GM20000 (cell line): ENCODE results near the gene TNFRSF6B.

Experiments used
- DNase-seq: peaks from one replicate; pipeline ENCODE4 v3.0.0; 2012; ENCODE audit warnings: low spot score
- CTCF ChIP-seq: IDR thresholded peaks from 2 replicates; pipeline ENCODE4 v1.5.1; 2012; ENCODE audit warnings: mild to moderate bottlenecking, control low read depth; ENCODE audit errors: extremely low read depth, missing control alignments

TNFRSF6B gene

GRCh38 chr20:63732118-63733095 lies 36.0 kb downstream of the TNFRSF6B start:
- TF ChIP-seq CTCF = no peak

GRCh38 chr20:63733117-63733516 lies 36.7 kb downstream of the TNFRSF6B start:
- TF ChIP-seq CTCF = no peak
- no peak for DNase-seq

More at GRCh38 chr20:63732118-63733095, 36.0 kb downstream of the TNFRSF6B start:
- no peak for DNase-seq

- no peak for DNase-seq
- TF ChIP-seq CTCF = no peak
Measured at GRCh38 chr20:63733579-63734081, 37.2 kb downstream of the TNFRSF6B start.

- DNase-seq = peak; percentile 22
- no peak for TF ChIP-seq CTCF
Measured at GRCh38 chr20:63734111-63734945, 37.9 kb downstream of the TNFRSF6B start.

- no peak for TF ChIP-seq CTCF
- DNase-seq = no peak
Measured at GRCh38 chr20:63734946-63735858, 38.8 kb downstream of the TNFRSF6B start.

GRCh38 chr20:63735859-63736718 lies 39.6 kb downstream of the TNFRSF6B start, which contains the start of gene LIME1:
LIME1 (plus strand) TSS chr20:63736664; CDS start chr20:63737550, 886 bp downstream.
- TF ChIP-seq CTCF = no peak
- DNase-seq = peak; percentile 76
